HL-60 (cell line): Measurements from ENCODE around the gene DNAL1.

ENCODE experiments used
- CTCF ChIP-seq: IDR thresholded peaks from one replicate; pipeline ENCODE4 v1.5.1; 2011; ENCODE audit warnings: low read length, control low read depth, inconsistent platforms; ENCODE audit not compliant: insufficient read depth
- GABPA ChIP-seq: IDR thresholded peaks from 2 replicates; pipeline ENCODE4 v1.6.1; 2012; ENCODE audit warnings: low read depth

GRCh38 chr14:73710737-73711136, 66.0 kb downstream of the DNAL1 start:
- TF ChIP-seq CTCF (no peak), GABPA (no peak)
